GM20431 (cell line): ENCODE results near the gene ADAMTS8.

Source experiments
- in situ Hi-C: fragments of 300-500 bp; cut with MseI, MboI; formaldehyde crosslinking; loops from one replicate; pipeline ENCODE4 v1.15.0; 2020; ENCODE audit warnings: low sequenced_read_pairs; ENCODE audit not compliant: unreplicated experiment

The ADAMTS8 gene

GRCh38 chr11:130423541-130424142 lies 4.8 kb downstream of the ADAMTS8 start:
- in situ Hi-C loops: loop anchor here (10.0 to 25.0 kb wide), 2 partner anchors 211 to 441 kb away; no protein-coding TSS in a partner anchor

- in situ Hi-C loops: loop anchor here (10.0 to 25.0 kb wide), 2 partner anchors 210 to 442 kb away; no protein-coding TSS in a partner anchor
Measured at GRCh38 chr11:130422251-130422995, 6.0 kb downstream of the ADAMTS8 start.

GRCh38 chr11:130421697-130422096 lies 6.7 kb downstream of the ADAMTS8 start:
- in situ Hi-C loops: loop anchor here (10.0 to 25.0 kb wide), 2 partner anchors 209 to 443 kb away; no protein-coding TSS in a partner anchor

- in situ Hi-C loops: loop anchor here (10.0 to 25.0 kb wide), 2 partner anchors 209 to 444 kb away; no protein-coding TSS in a partner anchor
Measured at GRCh38 chr11:130421199-130421585, 7.2 kb downstream of the ADAMTS8 start.

GRCh38 chr11:130420478-130421198 lies 7.8 kb downstream of the ADAMTS8 start:
- in situ Hi-C loops: loop anchor here (10.0 to 25.0 kb wide), 2 partner anchors 208 to 444 kb away; no protein-coding TSS in a partner anchor

GRCh38 chr11:130418756-130419155 lies 9.7 kb downstream of the ADAMTS8 start:
- in situ Hi-C loops: loop anchor here (25.0 kb wide), 1 partner anchor 206 kb away; no protein-coding TSS in a partner anchor

- in situ Hi-C loops: loop anchor here (25.0 kb wide), 1 partner anchor 206 kb away; no protein-coding TSS in a partner anchor
Measured at GRCh38 chr11:130418210-130418609, 10.2 kb downstream of the ADAMTS8 start.

GRCh38 chr11:130416906-130417305 lies 11.5 kb downstream of the ADAMTS8 start:
- in situ Hi-C loops: loop anchor here (25.0 kb wide), 1 partner anchor 205 kb away; no protein-coding TSS in a partner anchor

- in situ Hi-C loops: loop anchor here (25.0 kb wide), 1 partner anchor 204 kb away; no protein-coding TSS in a partner anchor
Measured at GRCh38 chr11:130416530-130416882, 11.9 kb downstream of the ADAMTS8 start.

GRCh38 chr11:130415731-130416529 lies 12.5 kb downstream of the ADAMTS8 start:
- in situ Hi-C loops: loop anchor here (25.0 kb wide), 1 partner anchor 204 kb away; no protein-coding TSS in a partner anchor

GRCh38 chr11:130414107-130415080 lies 14.0 kb downstream of the ADAMTS8 start:
- in situ Hi-C loops: loop anchor here (25.0 kb wide), 1 partner anchor 202 kb away; no protein-coding TSS in a partner anchor

- in situ Hi-C loops: loop anchor here (25.0 kb wide), 1 partner anchor 201 kb away; no protein-coding TSS in a partner anchor
Measured at GRCh38 chr11:130413405-130414106, 14.9 kb downstream of the ADAMTS8 start.

- in situ Hi-C loops: loop anchor here (25.0 kb wide), 1 partner anchor 199 kb away; no protein-coding TSS in a partner anchor
Measured at GRCh38 chr11:130411223-130411622, 17.2 kb downstream of the ADAMTS8 start.

GRCh38 chr11:130409594-130410388 lies 18.6 kb downstream of the ADAMTS8 start:
- in situ Hi-C loops: loop anchor here (25.0 kb wide), 1 partner anchor 197 kb away; no protein-coding TSS in a partner anchor

GRCh38 chr11:130408901-130409300 lies 19.5 kb downstream of the ADAMTS8 start:
- in situ Hi-C loops: loop anchor here (25.0 kb wide), 1 partner anchor 197 kb away; no protein-coding TSS in a partner anchor

- in situ Hi-C loops: loop anchor here (25.0 kb wide), 1 partner anchor 196 kb away; no protein-coding TSS in a partner anchor
Measured at GRCh38 chr11:130408401-130408890, 20.0 kb downstream of the ADAMTS8 start.
